Thoracic aorta (tissue), 2 donors: ENCODE measurements around the gene MXD4. TPM values are rescaled to one million over a fixed set of nuclear protein-coding genes. Genes with fewer than 3 reads are reported as not detected.

ENCODE experiments used
- ATAC-seq: fragments of 150-250 bp; one replicate; pipeline ENCODE4 v1.8.0; 2017; ENCODE audit warnings: low read depth; ENCODE audit not compliant: insufficient number of reproducible peaks, low FRiP score
- DNase-seq: peaks from one replicate; pipeline ENCODE4 v3.0.0-alpha.2; 2020; ENCODE audit warnings: low spot score
- H3K27ac ChIP-seq, 2 donors: fragments of 200-600 bp; sonication (generic); 1 replicate in 1 of 2; 2 replicates in 1 of 2; pipeline ENCODE4 v1.5.1; 2016; ENCODE audit warnings: mild to moderate bottlenecking in 2 of 2, moderate library complexity in 2 of 2
- H3K27me3 ChIP-seq: fragments of 200-600 bp; sonication (generic); replicated peaks from 2 replicates; pipeline ENCODE4 v1.6.0; 2016; ENCODE audit warnings: mild to moderate bottlenecking; ENCODE audit not compliant: insufficient read depth
- H3K36me3 ChIP-seq: fragments of 200-600 bp; sonication (generic); one replicate; pipeline ENCODE4 v1.5.1; 2016
- H3K4me1 ChIP-seq, 2 donors: fragments of 200-600 bp; sonication (generic); 1 replicate in 1 of 2; 2 replicates in 1 of 2; pipeline versions ENCODE4 v1.5.1 to v1.6.0; 2016; ENCODE audit warnings: low read depth in 2 of 2, mild to moderate bottlenecking in 1 of 2; ENCODE audit not compliant: control insufficient read depth in 1 of 2
- H3K4me3 ChIP-seq: fragments of 200-600 bp; sonication (generic); 2 replicates; pipeline ENCODE4 v1.5.1; 2016; ENCODE audit warnings: mild to moderate bottlenecking
- H3K9me3 ChIP-seq: fragments of 200-600 bp; sonication (generic); 2 replicates; pipeline ENCODE4 v1.5.1; 2016
- total RNA-seq, 2 donors: library from RNA; depleted of rRNA; stranded (reverse); fragments of >200 nt; gene quantifications; one replicate each; pipeline versions ENCODE4 v1.1.0 to v1.2.3, GENCODE V29; 2016
- TF ChIP-seq, protein P1 (sequence below): fragments of 200-600 bp; sonication (generic); IDR thresholded peaks from one replicate; pipeline ENCODE4 v1.5.1; 2019; ENCODE audit warnings: antibody characterized with exemption

MXD4 gene
- total RNA-seq, 2 donors from 2014 or later: 93.1 to 105 TPM

DNA sequence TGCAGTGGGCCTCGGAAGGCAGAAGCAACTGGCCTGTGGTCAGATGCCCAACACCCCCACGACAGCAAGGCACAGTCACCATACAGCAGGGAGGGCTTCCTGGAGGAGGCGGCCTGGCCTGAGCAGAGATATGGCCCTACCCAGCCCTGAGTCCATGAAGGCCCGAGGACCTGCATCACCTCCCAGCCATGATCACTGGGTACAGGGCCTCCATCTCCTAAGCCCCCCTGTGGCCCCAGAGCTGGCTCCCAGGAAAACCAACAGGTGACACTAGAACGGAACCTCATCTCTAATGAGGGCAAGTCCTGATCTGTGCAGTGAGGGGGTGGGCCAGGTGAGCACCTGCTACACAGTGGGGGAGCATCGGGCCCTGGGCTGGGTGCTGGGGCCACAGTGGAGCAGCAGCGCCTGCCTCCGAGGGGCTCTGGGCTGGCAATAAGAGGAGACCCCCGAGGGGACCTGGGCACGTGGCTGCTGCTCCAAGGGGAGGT, 26.2 kb upstream of the MXD4 start:
- Histone ChIP-seq H3K27me3 (no peaks in the 10 kb centered on the region), H3K9me3 (no peaks in the 10 kb centered on the region), H3K27ac (no peak overlapping the region), H3K4me3 (no peak overlapping the region), H3K4me1 (no peaks in the 10 kb centered on the region), H3K36me3 (no peaks in the 10 kb centered on the region)
- DNase-seq (no peak), ATAC-seq (no peak)
- TF ChIP-seq, protein P1, sequence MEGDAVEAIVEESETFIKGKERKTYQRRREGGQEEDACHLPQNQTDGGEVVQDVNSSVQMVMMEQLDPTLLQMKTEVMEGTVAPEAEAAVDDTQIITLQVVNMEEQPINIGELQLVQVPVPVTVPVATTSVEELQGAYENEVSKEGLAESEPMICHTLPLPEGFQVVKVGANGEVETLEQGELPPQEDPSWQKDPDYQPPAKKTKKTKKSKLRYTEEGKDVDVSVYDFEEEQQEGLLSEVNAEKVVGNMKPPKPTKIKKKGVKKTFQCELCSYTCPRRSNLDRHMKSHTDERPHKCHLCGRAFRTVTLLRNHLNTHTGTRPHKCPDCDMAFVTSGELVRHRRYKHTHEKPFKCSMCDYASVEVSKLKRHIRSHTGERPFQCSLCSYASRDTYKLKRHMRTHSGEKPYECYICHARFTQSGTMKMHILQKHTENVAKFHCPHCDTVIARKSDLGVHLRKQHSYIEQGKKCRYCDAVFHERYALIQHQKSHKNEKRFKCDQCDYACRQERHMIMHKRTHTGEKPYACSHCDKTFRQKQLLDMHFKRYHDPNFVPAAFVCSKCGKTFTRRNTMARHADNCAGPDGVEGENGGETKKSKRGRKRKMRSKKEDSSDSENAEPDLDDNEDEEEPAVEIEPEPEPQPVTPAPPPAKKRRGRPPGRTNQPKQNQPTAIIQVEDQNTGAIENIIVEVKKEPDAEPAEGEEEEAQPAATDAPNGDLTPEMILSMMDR: no peak

DNA sequence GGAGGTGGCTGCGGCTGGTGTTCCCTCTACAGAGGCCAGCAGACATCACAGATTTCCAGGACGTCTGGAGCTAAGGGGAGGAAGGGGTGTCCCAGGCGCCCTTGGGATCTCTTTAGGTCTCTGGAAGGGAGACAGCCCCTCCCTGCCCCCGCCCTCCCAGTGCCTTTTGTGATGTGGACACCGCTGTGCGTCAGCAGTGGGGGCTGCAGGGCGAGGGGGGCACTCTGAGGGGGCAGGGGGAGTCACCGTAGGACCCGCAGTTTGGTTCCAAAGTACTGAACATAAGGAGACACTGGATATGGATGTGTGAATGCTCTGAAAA, 25.6 kb upstream of the MXD4 start:
- DNase-seq: no peak
- Histone ChIP-seq H3K36me3 (no peaks in the 10 kb centered on the region), H3K27ac (no peak overlapping the region), H3K9me3 (no peaks in the 10 kb centered on the region), H3K4me3 (no peak overlapping the region), H3K4me1 (no peaks in the 10 kb centered on the region), H3K27me3 (no peaks in the 10 kb centered on the region)
- no peak for ATAC-seq
- TF ChIP-seq, protein P1: no peak

DNA sequence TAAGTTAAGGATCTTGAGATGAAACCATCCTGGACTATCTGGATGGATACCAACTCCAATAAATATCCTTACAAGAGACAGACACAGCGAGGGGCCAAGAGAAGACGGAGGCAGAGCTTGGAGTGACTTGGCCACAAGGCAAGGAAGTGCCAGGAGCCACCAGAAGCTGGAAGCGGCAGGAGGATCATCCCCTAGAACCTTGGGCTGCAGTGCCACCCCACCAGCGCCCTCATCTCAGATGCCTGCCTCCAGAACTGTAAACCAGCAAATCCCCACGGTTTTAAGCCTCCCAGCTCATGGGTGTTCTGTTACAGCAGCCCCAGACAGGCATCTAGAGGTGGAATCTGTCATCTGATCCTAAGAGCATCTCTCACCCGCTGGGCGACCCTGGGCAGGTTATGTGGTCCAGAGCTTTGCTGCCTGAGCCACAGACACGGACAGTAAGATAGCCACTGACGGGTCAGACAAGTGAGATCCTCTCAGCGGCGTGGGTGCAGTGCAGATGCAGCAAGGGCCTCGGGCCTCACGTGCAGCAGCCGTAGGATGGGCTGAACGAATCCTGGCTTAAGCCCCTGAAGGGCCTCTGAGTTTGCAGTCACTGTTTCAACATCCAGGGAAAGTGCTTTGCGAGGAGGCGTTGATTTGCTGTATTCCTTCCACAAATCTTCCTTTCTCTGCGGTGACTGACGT, 25.1 kb upstream of the MXD4 start:
- Histone ChIP-seq H3K27ac (no peak overlapping the region), H3K36me3 (no peaks in the 10 kb centered on the region), H3K4me3 (no peak overlapping the region), H3K27me3 (no peaks in the 10 kb centered on the region), H3K4me1 (no peaks in the 10 kb centered on the region), H3K9me3 (no peaks in the 10 kb centered on the region)
- no peak for DNase-seq
- TF ChIP-seq, protein P1: no peak
- no peak for ATAC-seq

DNA sequence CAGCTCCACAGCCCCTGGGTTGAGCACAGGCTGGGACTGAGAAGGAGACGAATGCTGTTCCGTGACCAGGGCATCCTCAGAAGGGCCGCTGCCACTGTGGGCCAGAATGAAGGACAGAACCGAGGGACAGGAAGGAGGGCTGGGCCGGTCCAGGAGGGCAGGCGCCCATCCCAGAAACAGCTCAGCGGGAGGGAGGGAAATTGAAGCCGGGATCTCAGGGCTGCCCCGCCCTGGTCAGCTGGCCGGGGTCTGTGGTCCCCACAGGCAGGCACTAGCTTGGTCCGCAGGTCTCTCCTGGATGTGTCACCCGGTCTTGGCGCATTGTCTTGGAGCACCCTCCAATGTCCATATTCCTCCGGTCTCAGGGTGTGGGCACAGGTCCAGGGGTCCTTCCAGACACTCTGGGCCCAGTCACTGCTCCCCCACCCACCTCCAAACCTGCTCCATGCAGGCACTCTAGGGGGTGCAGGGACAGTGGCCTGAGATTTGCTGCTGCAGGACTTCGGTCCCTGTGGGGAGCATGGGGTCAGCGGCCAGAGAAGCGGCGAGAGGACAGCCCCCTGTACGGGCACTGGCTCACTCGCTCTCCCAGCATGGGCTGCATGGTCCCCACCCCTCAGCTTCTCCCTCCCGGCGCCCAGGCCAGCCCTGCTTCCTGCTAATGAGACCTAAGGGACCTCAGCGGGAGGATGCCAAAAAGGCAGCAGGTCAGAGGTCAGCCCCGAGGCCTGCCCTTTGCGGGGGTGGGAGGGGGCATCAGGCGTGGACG, 23.9 kb upstream of the MXD4 start:
- Histone ChIP-seq H3K27ac (no peak overlapping the region), H3K4me3 (no peak overlapping the region), H3K36me3 (no peaks in the 10 kb centered on the region), H3K9me3 (no peaks in the 10 kb centered on the region), H3K27me3 (no peaks in the 10 kb centered on the region), H3K4me1 (no peaks in the 10 kb centered on the region)
- TF ChIP-seq, protein P1: no peak
- DNase-seq (no peak), ATAC-seq (no peak)

DNA sequence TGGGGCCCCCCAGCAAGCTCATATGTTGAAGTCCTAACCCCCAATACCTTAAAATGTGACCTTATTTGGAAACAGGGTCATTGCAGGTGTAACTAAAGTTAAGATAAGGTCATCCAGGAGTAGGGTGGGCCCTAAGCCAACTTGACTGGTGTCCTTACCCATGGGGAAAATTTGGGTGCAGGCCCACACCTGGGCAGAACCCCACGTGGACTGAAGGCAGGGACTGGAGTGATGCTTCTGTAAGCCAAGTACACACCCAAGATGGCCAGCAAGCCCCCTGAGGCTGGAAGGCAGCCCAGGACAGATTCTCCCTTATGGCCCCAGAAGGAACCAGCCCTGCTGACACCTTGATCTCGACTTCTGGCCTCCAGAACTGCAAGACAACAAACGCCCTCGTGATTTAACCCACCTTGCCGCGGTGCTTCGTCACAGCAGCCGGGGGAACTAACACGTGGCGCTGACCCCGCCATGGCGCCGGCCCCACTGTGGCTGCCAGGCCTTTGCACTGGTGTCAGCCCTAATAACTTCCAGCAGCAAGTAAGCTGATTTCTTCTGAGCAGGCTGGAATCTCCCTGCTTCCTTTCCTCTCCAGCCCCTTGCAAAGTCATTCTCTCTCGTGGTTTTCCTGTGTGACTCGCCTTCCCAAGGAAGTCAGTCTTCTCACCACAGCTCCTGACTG, 23.2 kb upstream of the MXD4 start:
- Histone ChIP-seq H3K27ac (no peak overlapping the region), H3K4me3 (no peak overlapping the region), H3K27me3 (no peaks in the 10 kb centered on the region), H3K4me1 (no peaks in the 10 kb centered on the region), H3K9me3 (no peaks in the 10 kb centered on the region), H3K36me3 (no peaks in the 10 kb centered on the region)
- ATAC-seq: no peak
- DNase-seq: no peak
- TF ChIP-seq, protein P1: no peak
